B cell (primary cell): ENCODE measurements around the gene OLFML2B. TPM values are rescaled to one million over a fixed set of nuclear protein-coding genes. Genes with fewer than 3 reads are reported as not detected.

Experiments
- ATAC-seq: fragments of 200-7000 bp; cut with Tn5 transposase; one replicate; pipeline ENCODE4 v1.10.0; 2021; ENCODE audit warnings: low read depth, mild to moderate bottlenecking, moderate number of reproducible peaks, moderate library complexity
- CTCF ChIA-PET: fragments of 350-600 bp; sonication (Branson Sonifier 250); formaldehyde crosslinking; loops from one replicate; lab custom pipeline; 2021; ENCODE audit warnings: antibody characterized with exemption, inconsistent platforms; lab: Charles Lee
- POLR2A ChIA-PET: fragments of 350-600 bp; sonication (Branson Sonifier 250); formaldehyde crosslinking; loops from one replicate; lab custom pipeline; 2021; ENCODE audit warnings: antibody characterized with exemption; lab: Charles Lee
- DNase-seq: peaks from one replicate; pipeline ENCODE4 v3.0.0; 2013
- H2AFZ ChIP-seq: 2 replicates; pipeline ENCODE4 v1.6.1; 2012; ENCODE audit warnings: mild to moderate bottlenecking, low read depth, low read length; ENCODE audit not compliant: insufficient read depth, poor library complexity, severe bottlenecking
- H3K27ac ChIP-seq, 2 donors: 1 replicate in 1 of 2; 2 replicates in 1 of 2; pipeline ENCODE4 v1.5.1; 2012 to 2013; ENCODE audit warnings: low read length in 2 of 2, mild to moderate bottlenecking in 2 of 2, moderate library complexity in 1 of 2
- H3K27me3 ChIP-seq, 4 experiments: fragments of 200-600 bp in 1 of 4; sonication (generic) in 1 of 4; replicated peaks in 1 of 4; 1 replicate in 2 of 4; 2 replicates in 2 of 4; pipeline versions ENCODE4 v1.6.1 to v1.7.0; 2013 to 2016; ENCODE audit warnings: low read length in 3 of 4, mild to moderate bottlenecking in 2 of 4, mixed read lengths in 1 of 4, moderate library complexity in 1 of 4; ENCODE audit not compliant: insufficient read depth in 4 of 4, control insufficient read depth in 3 of 4; ENCODE audit errors: control extremely low read depth in 1 of 4
- H3K36me3 ChIP-seq, 2 experiments: replicated peaks in 1 of 2; 1 replicate in 1 of 2; 2 replicates in 1 of 2; pipeline versions ENCODE4 v1.6.1 to v1.7.1; 2013; ENCODE audit warnings: low read length in 1 of 2; ENCODE audit not compliant: insufficient read depth in 2 of 2, control insufficient read depth in 1 of 2; ENCODE audit errors: control extremely low read depth in 1 of 2, extremely low read depth in 1 of 2
- H3K4me1 ChIP-seq, 2 donors: fragments of 200-600 bp in 1 of 2; sonication (generic) in 1 of 2; 1 replicate in 1 of 2; 2 replicates in 1 of 2; pipeline versions ENCODE4 v1.5.1 to v1.6.1; 2013 to 2017; ENCODE audit warnings: low read length in 2 of 2; ENCODE audit not compliant: control insufficient read depth in 2 of 2, insufficient read depth in 2 of 2
- H3K4me2 ChIP-seq: replicated peaks from 2 replicates; pipeline ENCODE3; 2012; ENCODE audit warnings: mild to moderate bottlenecking, low read depth, low read length; ENCODE audit not compliant: poor library complexity, severe bottlenecking
- H3K4me3 ChIP-seq, 5 experiments: fragments of 200-600 bp in 1 of 5; sonication (generic) in 1 of 5; 1 replicate in 3 of 5; 2 replicates in 2 of 5; pipeline versions ENCODE4 v1.5.1 to v1.7.0; 2011 to 2016; ENCODE audit warnings: low read length in 4 of 5, mild to moderate bottlenecking in 4 of 5, low read depth in 2 of 5, control low read depth in 1 of 5, moderate library complexity in 1 of 5; ENCODE audit not compliant: insufficient read depth in 1 of 5; ENCODE audit errors: control extremely low read depth in 1 of 5, extremely low read depth in 1 of 5
- H3K79me2 ChIP-seq: fragments of 200-600 bp; sonication (generic); one replicate; pipeline ENCODE4 v1.6.0; 2016; ENCODE audit warnings: low read length; ENCODE audit not compliant: control insufficient read depth, insufficient read depth
- H3K9ac ChIP-seq: fragments of 200-600 bp; sonication (generic); 2 replicates; pipeline ENCODE4 v1.6.1; 2017; ENCODE audit warnings: mild to moderate bottlenecking, low read length, moderate library complexity
- H3K9me3 ChIP-seq, 3 donors: one replicate each; pipeline versions ENCODE4 v1.6.1 to v1.7.1; 2013; ENCODE audit warnings: low read length in 2 of 3; ENCODE audit not compliant: control insufficient read depth in 2 of 3, insufficient read depth in 1 of 3; ENCODE audit errors: control extremely low read depth in 1 of 3
- H4K20me1 ChIP-seq: 2 replicates; pipeline ENCODE4 v1.6.0; 2012; ENCODE audit warnings: mild to moderate bottlenecking, low read length; ENCODE audit not compliant: insufficient read depth, control insufficient read depth, poor library complexity, severe bottlenecking
- H3K27ac Mint-ChIP-seq: one replicate; pipeline ENCODE4 v1.8.0; 2021; ENCODE audit warnings: mixed read lengths
- H3K27me3 Mint-ChIP-seq: one replicate; pipeline ENCODE4 v1.8.0; 2021; ENCODE audit warnings: mixed read lengths
- H3K4me1 Mint-ChIP-seq: one replicate; pipeline ENCODE4 v1.8.0; 2021; ENCODE audit warnings: mixed read lengths
- H3K4me3 Mint-ChIP-seq: one replicate; pipeline ENCODE4 v1.8.0; 2021; ENCODE audit warnings: mixed read lengths
- H3K9me3 Mint-ChIP-seq: one replicate; pipeline ENCODE4 v1.8.0; 2022; ENCODE audit warnings: mixed read lengths; ENCODE audit not compliant: insufficient read depth
- CTCF ChIP-seq: fragments of 200-600 bp; IDR thresholded peaks from one replicate; pipeline ENCODE4 v1.8.0; 2022; ENCODE audit warnings: antibody characterized with exemption, mild to moderate bottlenecking
- EZH2 ChIP-seq: IDR thresholded peaks from 2 replicates; pipeline ENCODE4 v1.6.1; 2012; ENCODE audit warnings: borderline replicate concordance, low read depth, mild to moderate bottlenecking, moderate library complexity, low read length; ENCODE audit not compliant: insufficient read depth, poor library complexity, severe bottlenecking
- WGBS: methylation state at CpG from one replicate; pipeline ENCODE4 v1.1.5; 2013; ENCODE audit warnings: missing lambda C conversion rate; ENCODE audit not compliant: insufficient coverage; 5-methylcytosine and 5-hydroxymethylcytosine counted together
- intact Hi-C: fragments of 100-400 bp; cut with micrococcal nuclease; formaldehyde crosslinking; loops from one replicate; pipeline ENCODE4 v1.10.0; 2022
- polyA plus RNA-seq: library from polyadenylated mRNA; depleted of rRNA; stranded (reverse); fragments of >200 nt; gene quantifications from 2 replicates; pipeline ENCODE4 v1.2.3, GENCODE V29; 2012
- total RNA-seq, 2 donors: library from RNA; stranded (reverse); fragments of 120-200 nt in 1 of 2; gene quantifications; 1 replicate in 1 of 2; 2 replicates in 1 of 2; pipeline versions ENCODE4 v1.2.3 to v1.2.4, GENCODE V29; 2013 to 2022

OLFML2B gene
- total and polyA plus RNA-seq, 2 donors (not counting 1 experiment from before 2014, with no cell fraction given), result not detected

DNA sequence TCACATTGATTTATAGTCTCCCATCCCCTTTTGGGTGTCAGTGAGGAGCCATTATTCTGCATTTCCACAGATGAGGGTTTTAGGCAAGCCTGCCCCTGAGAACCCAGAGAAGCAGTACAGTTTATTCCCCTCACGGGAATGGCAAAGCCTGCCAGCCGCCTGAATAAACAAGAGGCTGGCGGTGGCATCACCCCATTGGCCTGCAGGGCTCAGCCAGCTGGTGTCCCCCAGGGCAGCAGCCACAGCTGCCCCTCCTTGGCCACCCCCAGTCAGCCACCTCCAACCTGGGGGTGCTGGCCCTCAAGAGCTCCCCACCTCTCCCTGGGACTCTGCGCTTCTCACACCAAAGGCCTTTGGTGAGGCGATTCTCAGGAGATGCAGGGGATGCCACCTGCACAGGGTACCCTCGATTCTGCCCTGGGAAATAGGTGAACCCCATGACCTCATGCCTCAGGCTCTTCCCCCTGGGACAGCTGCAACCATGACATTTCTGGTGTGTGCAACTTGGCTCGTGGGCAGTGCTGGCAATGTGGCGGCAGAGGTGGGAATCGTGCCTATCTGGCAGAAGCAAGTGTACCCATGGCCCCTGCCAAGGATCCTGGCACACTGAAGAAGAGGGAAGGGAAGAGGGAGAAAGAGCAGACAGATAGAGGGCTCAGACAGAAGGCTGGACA, 14.0 kb downstream of the OLFML2B start:
- H3K36me3 ChIP-seq, result no peaks in the 10 kb centered on the region
- no peak overlapping the region for H3K4me3 ChIP-seq
- no peaks in the 10 kb centered on the region for H4K20me1 ChIP-seq
- WGBS, result 87% methylated on average over 9 of the region's 9 CpGs
- no peak overlapping the region for H3K9ac ChIP-seq
- CTCF ChIA-PET, result no interaction called here
- H3K4me1 ChIP-seq, result no peaks in the 10 kb centered on the region
- H3K27me3 Mint-ChIP-seq, result peaks cover 41% of the 10 kb centered on the region
- peaks cover 0 to 6% (median 3%) of the 10 kb centered on the region in 3 donors for H3K9me3 ChIP-seq
- no peak overlapping the region for H3K27ac Mint-ChIP-seq
- no peak overlapping the region for H2AFZ ChIP-seq
- DNase-seq (no peak), ATAC-seq (no peak)
- no peak overlapping the region for H3K4me2 ChIP-seq
- intact Hi-C loops, result no loop called here
- TF ChIP-seq CTCF, result no peak
- no peak for TF ChIP-seq EZH2
- no peaks in the 10 kb centered on the region for H3K79me2 ChIP-seq
- H3K4me3 Mint-ChIP-seq, result no peak overlapping the region
- no peaks in the 10 kb centered on the region for H3K27me3 ChIP-seq
- POLR2A ChIA-PET, result no interaction called here
- no peaks in the 10 kb centered on the region for H3K4me1 Mint-ChIP-seq
- H3K9me3 Mint-ChIP-seq, result peaks cover 2% of the 10 kb centered on the region
- no peak overlapping the region for H3K27ac ChIP-seq

DNA sequence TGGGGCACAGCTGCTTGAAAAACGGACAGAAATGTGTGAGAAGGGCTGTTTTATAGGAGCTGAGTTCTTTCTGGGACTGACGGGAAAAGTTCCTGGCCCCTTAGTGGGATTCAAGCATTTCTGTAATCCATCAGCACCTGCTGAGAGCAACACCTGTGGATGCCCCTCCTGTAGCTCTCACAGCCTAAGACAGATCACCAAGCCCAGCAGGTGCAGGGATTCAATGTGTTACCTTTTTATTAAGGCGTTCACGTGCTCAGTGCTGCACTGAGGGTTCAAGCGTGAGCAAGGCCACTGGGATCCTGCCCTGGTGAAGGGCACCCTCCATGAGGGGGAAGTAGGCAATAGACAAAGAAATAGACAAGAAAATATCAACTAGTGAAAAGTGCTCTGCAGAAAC, 14.9 kb downstream of the OLFML2B start:
- WGBS, result 92% methylated on average over 5 of the region's 5 CpGs
- DNase-seq (no peak), ATAC-seq (no peak)
- H3K27ac Mint-ChIP-seq, result no peak overlapping the region
- no peak overlapping the region for H2AFZ ChIP-seq
- no peak overlapping the region for H3K9ac ChIP-seq
- ChIA-PET POLR2A (no interaction called here), CTCF (no interaction called here)
- H3K79me2 ChIP-seq, result no peaks in the 10 kb centered on the region
- no peak overlapping the region for H3K4me3 Mint-ChIP-seq
- H3K27me3 Mint-ChIP-seq, result peaks cover 44% of the 10 kb centered on the region
- H3K4me1 ChIP-seq, result no peaks in the 10 kb centered on the region
- H3K9me3 ChIP-seq, result peaks cover 0 to 6% (median 3%) of the 10 kb centered on the region in 3 donors
- no peak overlapping the region for H3K4me2 ChIP-seq
- H3K4me3 ChIP-seq, result no peak overlapping the region
- H4K20me1 ChIP-seq, result no peaks in the 10 kb centered on the region
- no peaks in the 10 kb centered on the region for H3K36me3 ChIP-seq
- intact Hi-C loops, result no loop called here
- no peak overlapping the region for H3K27ac ChIP-seq
- H3K27me3 ChIP-seq, result no peaks in the 10 kb centered on the region
- TF ChIP-seq EZH2 (no peak), CTCF (no peak)
- no peaks in the 10 kb centered on the region for H3K4me1 Mint-ChIP-seq
- H3K9me3 Mint-ChIP-seq, result peaks cover 2% of the 10 kb centered on the region
